Fibroblast of mammary gland (primary cell): ENCODE data around the gene RUSC1.

Source experiments
- DNase-seq: peaks from one replicate; pipeline ENCODE4 v3.0.0-alpha.2; 2010; ENCODE audit warnings: low read depth
- H3K4me3 ChIP-seq: 2 replicates; pipeline ENCODE4 v1.5.1; 2011; ENCODE audit warnings: low read depth, mild to moderate bottlenecking, low read length, moderate library complexity; ENCODE audit not compliant: control insufficient read depth
- CTCF ChIP-seq: conservative IDR thresholded peaks from 2 replicates; pipeline ENCODE4 v1.5.1; 2011; ENCODE audit warnings: low read depth, low read length, inconsistent platforms; ENCODE audit not compliant: control insufficient read depth, insufficient read depth

The RUSC1 gene

DNA sequence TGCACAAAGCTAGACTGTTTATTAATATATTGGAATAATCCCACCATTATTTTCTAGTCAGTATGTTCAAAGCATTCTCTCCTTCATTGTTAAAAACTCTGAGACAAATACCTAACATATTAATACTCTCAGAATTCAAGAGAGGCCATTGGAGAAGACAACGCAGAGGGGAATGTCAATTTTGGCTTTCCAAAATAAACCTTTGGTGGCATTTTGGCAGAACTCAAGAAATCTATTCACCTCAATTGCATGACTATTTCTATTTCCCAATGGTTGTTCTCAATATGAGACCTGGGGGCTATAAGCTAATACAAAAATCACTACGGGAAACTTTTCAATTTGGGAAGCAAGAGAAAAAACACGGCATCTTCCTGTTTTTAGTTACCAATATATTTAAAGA is 58.5 kb downstream of the RUSC1 start:
- peak overlapping the region; percentile 10 for H3K4me3 ChIP-seq
- no peak for TF ChIP-seq CTCF
- DNase-seq: peak; percentile 28

- no peak overlapping the region for H3K4me3 ChIP-seq
- DNase-seq: peak; percentile 85
- TF ChIP-seq CTCF: no peak
Measured at GRCh38 chr1:155379631-155380090, 59.0 kb downstream of the RUSC1 start.
